ENCODE measurements around the gene TRERF1. TPM values are rescaled to one million over a fixed set of nuclear protein-coding genes. Genes with fewer than 3 reads are reported as not detected.

The TRERF1 gene
- total and polyA plus RNA-seq, 2 of the 4 experiments (the other 2 are of a cell fraction) = 6.3 to 9.9 TPM

DNA sequence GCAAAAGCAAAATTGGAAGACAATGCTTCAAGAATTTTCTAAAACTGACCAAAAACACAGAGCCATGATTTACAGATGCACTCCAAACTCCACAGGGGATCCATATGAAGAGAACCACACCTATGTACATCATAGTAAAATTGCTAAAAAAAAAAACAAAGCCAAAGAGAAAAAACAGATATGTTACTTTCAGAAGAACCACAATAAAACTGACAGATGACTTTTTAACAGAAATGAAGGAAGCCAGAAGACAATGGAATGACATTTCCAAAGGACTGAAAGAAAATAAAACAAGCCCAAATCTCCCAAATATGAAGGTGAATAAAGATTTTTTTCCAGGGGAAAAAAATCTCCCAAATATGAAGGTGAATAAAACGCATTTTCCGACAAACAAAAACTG is 17.5 kb downstream of the TRERF1 start:
- Histone ChIP-seq H3K4me2 (ENCODE audit: low read depth, low read length) (no peak overlapping the region), H3K9ac (ENCODE audit: low read depth, low read length) (no peak overlapping the region), H4K8ac (ENCODE audit: low read depth in 2 of 2, low read length in 2 of 2) (no peak overlapping the region), H3K9me1 (ENCODE audit: insufficient read depth, low read length) (peaks cover 14% of the 10 kb centered on the region), H2AK9ac (replicated peaks; ENCODE audit: low read depth, low read length, poor library complexity) (no peak overlapping the region), H2BK5ac (ENCODE audit: low read depth, low read length, poor library complexity, severe bottlenecking) (no peak overlapping the region), H4K5ac (ENCODE audit: low read depth, low read length) (no peak overlapping the region), H2AK5ac (ENCODE audit: low read depth, low read length) (no peak overlapping the region), H3K4me3 (ENCODE audit: insufficient read depth, low read depth, low read length) (no peak overlapping the region), H4K91ac (ENCODE audit: insufficient read depth, low read depth, low read length) (no peak overlapping the region), H2BK20ac (ENCODE audit: low read depth, low read length) (no peak overlapping the region), H3K4ac (ENCODE audit: low read depth, low read length) (no peak overlapping the region), H3K18ac (ENCODE audit: low read depth, low read length) (no peak overlapping the region), H3K23ac (ENCODE audit: low read depth, low read length) (no peak overlapping the region), H2BK120ac (ENCODE audit: low read depth, low read length) (no peak overlapping the region), H2AFZ (replicated peaks; ENCODE audit: low read length, poor library complexity) (no peak overlapping the region), H2BK15ac (ENCODE audit: low read depth, low read length) (no peak overlapping the region), H3K27me3 (ENCODE audit: control insufficient read depth, insufficient read depth, low read length) (no peaks in the 10 kb centered on the region), H3K4me1 (ENCODE audit: control insufficient read depth, insufficient read depth, low read length) (peaks cover 12% of the 10 kb centered on the region), H3K79me1 (ENCODE audit: low read depth in 1 of 2, low read length in 2 of 2) (peaks cover 46 to 60% of the 10 kb centered on the region in 2 experiments), H3K14ac (replicated peaks; ENCODE audit: low read depth, low read length) (no peak overlapping the region), H3K27ac (ENCODE audit: insufficient read depth, low read length) (no peak overlapping the region), H3K9me3 (ENCODE audit: control insufficient read depth, insufficient read depth, low read length) (peaks cover 8% of the 10 kb centered on the region), H4K20me1 (ENCODE audit: insufficient read depth, low read length) (peaks cover 27% of the 10 kb centered on the region), H3K36me3 (ENCODE audit: control insufficient read depth, insufficient read depth, low read length) (peaks cover 4% of the 10 kb centered on the region), H3K56ac (ENCODE audit: extremely low read depth, insufficient read depth, low read length) (no peak overlapping the region)
- intact Hi-C loops (cut with micrococcal nuclease) = no loop called here
- TF ChIP-seq ELK1 (IDR thresholded peaks at IDR 0.05; ENCODE audit: borderline replicate concordance, low read depth, low read length) (no peak), SMC3 (IDR thresholded peaks at IDR 0.05; ENCODE audit: low read depth, low read length) (no peak), NFE2L2 (IDR thresholded peaks at IDR 0.05; ENCODE audit: low read depth, low read length) (no peak), CTCF (conservative IDR thresholded peaks at IDR 0.05; ENCODE audit: low read depth, low read length) (no peak), MAZ (IDR thresholded peaks at IDR 0.05; ENCODE audit: borderline replicate concordance, low read depth, low read length) (no peak), USF2 (IDR thresholded peaks at IDR 0.05; ENCODE audit: low read depth, low read length) (no peak), RCOR1 (IDR thresholded peaks at IDR 0.05; ENCODE audit: insufficient replicate concordance, low read length) (no peak), CEBPB (IDR thresholded peaks at IDR 0.05; ENCODE audit: low read depth, low read length) (no peak), MXI1 (IDR thresholded peaks at IDR 0.05; ENCODE audit: borderline replicate concordance, low read depth, low read length) (no peak), FOS (IDR thresholded peaks at IDR 0.05; ENCODE audit: low read depth, low read length) (no peak), BHLHE40 (IDR thresholded peaks at IDR 0.05; ENCODE audit: low read depth, low read length) (no peak), POLR2A (IDR thresholded peaks at IDR 0.05; ENCODE audit: low read depth, low read length) (no peak), RFX5 (IDR thresholded peaks at IDR 0.05; ENCODE audit: low read depth, low read length) (no peak), RAD21 (IDR thresholded peaks at IDR 0.05; ENCODE audit: low read length) (no peak)
- no CpG with 5 or more reads among the region's 2 CpGs for WGBS, 2 experiments (ENCODE audit: extremely low coverage in 2 of 2, insufficient read length in 1 of 2)
- ATAC-seq (ENCODE audit: low read depth) (no peak), DNase-seq (no peak)
- in situ Hi-C loops (cut with MboI; ENCODE audit: low sequenced_read_pairs) = no loop called here
- BruUV-seq (replicated peaks) = no TSS peak
- POLR2A ChIA-PET (ENCODE audit: unreplicated experiment) = no interaction called here
- dilution Hi-C loops (cut with HindIII; ENCODE audit: low sequenced_read_pairs, unreplicated experiment) = no loop called here
- CTCF ChIA-PET = no interaction called here

All from IMR-90 (cell line).